GM12891 (cell line): ENCODE measurements around the gene GPR15.

ENCODE experiments used
- POLR2A ChIP-seq: IDR thresholded peaks from 2 replicates; pipeline ENCODE4 v1.6.1; 2011; ENCODE audit warnings: low read depth, low read length, control low read depth
- POLR2AphosphoS5 ChIP-seq: IDR thresholded peaks from 2 replicates; pipeline ENCODE4 v1.6.1; 2011; ENCODE audit warnings: low read depth, low read length, control low read depth
- SPI1 ChIP-seq: IDR thresholded peaks from 2 replicates; pipeline ENCODE4 v1.6.1; 2011; ENCODE audit warnings: low read depth, low read length, control low read depth
- TAF1 ChIP-seq: IDR thresholded peaks from 2 replicates; pipeline ENCODE4 v1.6.1; 2011; ENCODE audit warnings: low read depth, low read length, control low read depth

DNA sequence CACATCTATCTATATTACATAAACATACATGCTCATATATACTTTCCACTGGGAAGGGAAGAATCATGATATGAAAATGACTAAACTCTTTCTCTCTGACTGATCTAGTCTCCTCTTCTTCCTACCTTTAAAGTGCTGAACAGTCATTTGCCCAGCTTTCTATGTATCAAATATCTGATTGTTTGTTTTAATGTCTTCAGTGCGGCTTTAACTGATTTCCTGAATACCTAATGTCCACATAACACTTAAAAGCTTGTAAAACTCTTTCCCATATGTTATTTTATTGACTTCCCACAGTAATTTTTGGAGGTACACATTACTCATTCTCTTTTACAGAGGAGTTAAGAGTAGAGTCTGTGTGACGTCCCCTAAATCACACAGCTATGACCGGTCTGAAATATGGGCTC is 33.5 kb downstream of the GPR15 start:
- no peak for TF ChIP-seq POLR2A
- TF ChIP-seq POLR2AphosphoS5: no peak
- TF ChIP-seq TAF1: no peak
- no peak for TF ChIP-seq SPI1
